ENCODE data around the gene ANKRD9. TPM values are rescaled to one million over a fixed set of nuclear protein-coding genes. Genes with fewer than 3 reads are reported as not detected.

The ANKRD9 gene
- total and polyA plus RNA-seq, 2 donors (not counting 1 experiment from before 2014, with no cell fraction given) = 2.7 to 22.0 TPM

DNA sequence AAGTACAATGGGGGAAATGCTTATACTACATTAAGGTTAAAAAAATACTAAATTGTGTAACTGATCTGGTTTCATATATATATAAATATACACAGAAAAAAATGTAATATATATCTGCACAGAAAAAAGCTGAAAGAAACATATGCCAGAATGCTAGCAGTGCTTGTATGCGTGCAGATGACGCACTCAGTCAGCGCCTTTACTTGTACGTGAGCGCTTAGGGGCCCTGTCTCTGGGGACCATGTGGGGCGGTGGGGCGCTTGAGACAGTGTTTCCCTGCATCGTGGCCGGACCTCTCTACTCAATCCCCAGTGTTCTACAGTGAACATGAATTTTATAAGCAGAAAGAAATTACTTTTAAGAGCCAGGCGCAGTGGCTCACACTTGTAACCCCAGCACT lies 7.0 kb downstream of the ANKRD9 start:
- Histone ChIP-seq H3K4me2 (ENCODE audit: extremely low read depth, insufficient read depth, low read length) (no peak overlapping the region), H3K4me1 (ENCODE audit: control insufficient read depth, extremely low read depth, insufficient read depth, low read length) (no peaks in the 10 kb centered on the region), H2AFZ (ENCODE audit: low read length) (no peak overlapping the region), H3K9ac (ENCODE audit: insufficient read depth, low read length) (no peak overlapping the region), H3K9me3 (ENCODE audit: control insufficient read depth, insufficient read depth, low read depth, low read length) (no peaks in the 10 kb centered on the region), H3K4me3 (replicated peaks in 1 of 4; ENCODE audit: control extremely low read depth in 1 of 4, insufficient read depth in 1 of 4, low read depth in 3 of 4, low read length in 4 of 4) (no peak overlapping the region), H3K27me3 (ENCODE audit: control insufficient read depth, insufficient read depth, low read length) (no peaks in the 10 kb centered on the region), H3K79me2 (ENCODE audit: control insufficient read depth, insufficient read depth, low read length) (no peaks in the 10 kb centered on the region), H4K20me1 (ENCODE audit: control insufficient read depth, extremely low read depth, insufficient read depth, low read length) (no peaks in the 10 kb centered on the region), H3K27ac (ENCODE audit: insufficient read depth, low read length) (no peak overlapping the region), H3K36me3 (ENCODE audit: control insufficient read depth, insufficient read depth, low read length) (peaks cover 17% of the 10 kb centered on the region)
- no peak for DNase-seq (ENCODE audit: low read depth in 2 of 2)
- TF ChIP-seq CTCF (conservative IDR thresholded peaks at IDR 0.05 in 1 of 2, IDR thresholded peaks at IDR 0.05 in 1 of 2; ENCODE audit: low read depth in 1 of 2, low read length in 2 of 2) = no peak
- no peak for TF ChIP-seq EZH2 (IDR thresholded peaks at IDR 0.05; ENCODE audit: low read length, missing control alignments)

DNA sequence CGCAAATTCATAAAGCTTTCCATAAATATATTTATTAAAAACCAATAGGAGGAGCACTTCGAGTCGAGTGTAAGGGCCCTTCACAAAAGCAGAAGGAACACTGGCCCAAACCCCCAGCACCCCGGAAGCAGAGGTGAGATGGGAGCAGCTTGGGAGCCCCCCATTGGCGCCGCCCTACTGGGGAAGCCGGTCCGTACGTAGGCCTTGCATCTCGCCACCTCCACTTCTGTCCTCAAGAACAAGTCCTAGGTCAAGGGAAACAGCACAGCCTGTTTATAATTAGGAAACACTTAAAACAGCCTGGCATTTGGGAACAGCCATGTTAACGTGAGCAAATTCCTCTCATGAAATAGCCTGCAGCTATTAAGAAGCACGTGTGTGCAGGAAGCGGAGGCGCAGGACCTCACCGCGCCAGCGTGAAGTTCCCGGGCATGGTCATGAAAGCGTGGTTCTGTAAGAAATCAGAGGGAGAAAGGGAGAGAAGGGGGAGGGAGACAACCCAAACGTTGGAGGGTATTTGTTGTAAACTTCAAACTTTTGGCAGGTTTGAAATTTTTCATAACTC lies 7.7 kb downstream of the ANKRD9 start:
- Histone ChIP-seq H4K20me1 (ENCODE audit: control insufficient read depth, extremely low read depth, insufficient read depth, low read length) (no peaks in the 10 kb centered on the region), H3K79me2 (ENCODE audit: control insufficient read depth, insufficient read depth, low read length) (no peaks in the 10 kb centered on the region), H2AFZ (ENCODE audit: low read length) (no peak overlapping the region), H3K27me3 (ENCODE audit: control insufficient read depth, insufficient read depth, low read length) (no peaks in the 10 kb centered on the region), H3K36me3 (ENCODE audit: control insufficient read depth, insufficient read depth, low read length) (peaks cover 11% of the 10 kb centered on the region), H3K4me3 (replicated peaks in 1 of 4; ENCODE audit: control extremely low read depth in 1 of 4, insufficient read depth in 1 of 4, low read depth in 3 of 4, low read length in 4 of 4) (no peak overlapping the region), H3K9me3 (ENCODE audit: control insufficient read depth, insufficient read depth, low read depth, low read length) (no peaks in the 10 kb centered on the region), H3K27ac (ENCODE audit: insufficient read depth, low read length) (no peak overlapping the region), H3K4me1 (ENCODE audit: control insufficient read depth, extremely low read depth, insufficient read depth, low read length) (no peaks in the 10 kb centered on the region), H3K4me2 (ENCODE audit: extremely low read depth, insufficient read depth, low read length) (no peak overlapping the region), H3K9ac (ENCODE audit: insufficient read depth, low read length) (no peak overlapping the region)
- TF ChIP-seq CTCF (conservative IDR thresholded peaks at IDR 0.05 in 1 of 2, IDR thresholded peaks at IDR 0.05 in 1 of 2; ENCODE audit: low read depth in 1 of 2, low read length in 2 of 2) (no peak), EZH2 (IDR thresholded peaks at IDR 0.05; ENCODE audit: low read length, missing control alignments) (no peak)
- no peak for DNase-seq (ENCODE audit: low read depth in 2 of 2)

- Histone ChIP-seq H3K9ac (ENCODE audit: insufficient read depth, low read length) (no peak overlapping the region), H3K4me1 (ENCODE audit: control insufficient read depth, extremely low read depth, insufficient read depth, low read length) (no peaks in the 10 kb centered on the region), H3K27me3 (ENCODE audit: control insufficient read depth, insufficient read depth, low read length) (no peaks in the 10 kb centered on the region), H2AFZ (ENCODE audit: low read length) (no peak overlapping the region), H3K79me2 (ENCODE audit: control insufficient read depth, insufficient read depth, low read length) (no peaks in the 10 kb centered on the region), H4K20me1 (ENCODE audit: control insufficient read depth, extremely low read depth, insufficient read depth, low read length) (no peaks in the 10 kb centered on the region), H3K27ac (ENCODE audit: insufficient read depth, low read length) (peak overlapping the region; percentile 85), H3K36me3 (ENCODE audit: control insufficient read depth, insufficient read depth, low read length) (peaks cover 8% of the 10 kb centered on the region), H3K9me3 (ENCODE audit: control insufficient read depth, insufficient read depth, low read depth, low read length) (no peaks in the 10 kb centered on the region), H3K4me3 (replicated peaks in 1 of 4; ENCODE audit: control extremely low read depth in 1 of 4, insufficient read depth in 1 of 4, low read depth in 3 of 4, low read length in 4 of 4) (no peak overlapping the region), H3K4me2 (ENCODE audit: extremely low read depth, insufficient read depth, low read length) (no peak overlapping the region)
- TF ChIP-seq EZH2 (IDR thresholded peaks at IDR 0.05; ENCODE audit: low read length, missing control alignments) = no peak
- no peak for TF ChIP-seq CTCF (conservative IDR thresholded peaks at IDR 0.05 in 1 of 2, IDR thresholded peaks at IDR 0.05 in 1 of 2; ENCODE audit: low read depth in 1 of 2, low read length in 2 of 2)
- no peak for DNase-seq (ENCODE audit: low read depth in 2 of 2)
Measured at GRCh38 chr14:102500713-102501112, 8.9 kb downstream of the ANKRD9 start.

Measured in fibroblast of lung (primary cell).